HCT116 (cell line): ENCODE results near the gene UBQLN1. TPM values are rescaled to one million over a fixed set of nuclear protein-coding genes. Genes with fewer than 3 reads are reported as not detected.

Experiments used
- ATAC-seq: fragments of 200-7000 bp; cut with Tn5 transposase; 2 replicates; pipeline ENCODE4 v1.9.1; 2020; ENCODE audit warnings: mild to moderate bottlenecking, moderate library complexity
- BruUV-seq: library from RNA; stranded (reverse); fragments of 400-500 nt; replicated peaks from 2 replicates; lab custom pipeline; 2021; lab: Mats Ljungman, UMichigan
- CTCF ChIA-PET: fragments of 300-600 bp; sonication (Branson Sonifier 250); formaldehyde crosslinking; loops from one replicate; lab custom pipeline; 2021; ENCODE audit warnings: antibody characterized with exemption; lab: Charles Lee
- POLR2A ChIA-PET: fragments of 300-600, 350-600 bp; sonication (Branson Sonifier 250); formaldehyde crosslinking; loops from one replicate; lab custom pipeline; 2021; ENCODE audit warnings: antibody characterized with exemption; lab: Charles Lee
- RAD21 ChIA-PET, 2 experiments: fragments of 300-600 bp; sonication (Branson Sonifier 250); formaldehyde crosslinking; loops; one replicate each; lab custom pipeline; 2023; ENCODE audit warnings: low total read pairs in 2 of 2; ENCODE audit not compliant: uncharacterized antibody in 2 of 2, unreplicated experiment in 2 of 2, low non-redundant PET in 1 of 2; lab: Charles Lee
- DNase-seq: peaks from one replicate; pipeline ENCODE4 v3.0.0-alpha.2; 2010; ENCODE audit warnings: low read depth, low spot score
- H2AFZ ChIP-seq: fragments of 200-600 bp; shearing (Covaris generic), sonication (generic); 2 replicates; pipeline ENCODE4 v1.6.1; 2017; ENCODE audit warnings: low read depth, mixed run types, mixed read lengths, antibody characterized with exemption, low read length; ENCODE audit not compliant: poor library complexity, severe bottlenecking
- H3K27ac ChIP-seq: 2 replicates; pipeline ENCODE4 v1.5.1; 2012; ENCODE audit warnings: low read depth, low read length
- H3K27me3 ChIP-seq: fragments of 200-600 bp; sonication (generic); 2 replicates; pipeline ENCODE4 v1.6.1; 2016; ENCODE audit warnings: mixed run types, low read length, mixed read lengths; ENCODE audit not compliant: insufficient read depth
- H3K36me3 ChIP-seq, 2 experiments: fragments of 200-500 bp in 1 of 2; fragments of 200-600 bp in 1 of 2; sonication (Bioruptor generic) in 1 of 2; sonication (generic) in 1 of 2; 2 replicates each; pipeline versions ENCODE4 v1.5.1 to v1.6.1; 2014 to 2016; ENCODE audit warnings: low read length in 2 of 2, inconsistent platforms in 1 of 2, mixed read lengths in 1 of 2, mixed run types in 1 of 2; ENCODE audit not compliant: insufficient read depth in 2 of 2, control insufficient read depth in 1 of 2
- H3K4me1 ChIP-seq, 2 experiments: fragments of 200-600 bp in 1 of 2; sonication (generic) in 1 of 2; 2 replicates each; pipeline versions ENCODE4 v1.5.1 to v1.6.1; 2012 to 2017; ENCODE audit warnings: low read length in 2 of 2, inconsistent platforms in 1 of 2, mild to moderate bottlenecking in 1 of 2, mixed read lengths in 1 of 2, mixed run types in 1 of 2, moderate library complexity in 1 of 2; ENCODE audit not compliant: insufficient read depth in 2 of 2, control insufficient read depth in 1 of 2
- H3K4me2 ChIP-seq: fragments of 200-600 bp; sonication (generic); 2 replicates; pipeline ENCODE4 v1.6.1; 2017; ENCODE audit warnings: mixed run types, low read length, mixed read lengths
- H3K4me3 ChIP-seq, 2 experiments: fragments of 200-600 bp in 1 of 2; sonication (generic) in 1 of 2; replicated peaks in 1 of 2; 2 replicates each; pipeline ENCODE4 v1.5.1; 2011 to 2016; ENCODE audit warnings: low read length in 2 of 2, control low read depth in 1 of 2, low read depth in 1 of 2, mild to moderate bottlenecking in 1 of 2, mixed read lengths in 1 of 2, mixed run types in 1 of 2
- H3K79me2 ChIP-seq: fragments of 200-600 bp; sonication (generic); 2 replicates; pipeline ENCODE4 v1.6.1; 2017; ENCODE audit warnings: mild to moderate bottlenecking, mixed run types, low read length, moderate library complexity, mixed read lengths; ENCODE audit not compliant: insufficient read depth
- H3K9ac ChIP-seq: fragments of 200-600 bp; sonication (generic); 2 replicates; pipeline ENCODE4 v1.6.1; 2016; ENCODE audit warnings: low read length, mixed read lengths
- H3K9me2 ChIP-seq: fragments of 200-600 bp; sonication (generic), shearing (Covaris generic); 2 replicates; pipeline ENCODE4 v1.6.1; 2017; ENCODE audit warnings: mixed run types, mild to moderate bottlenecking, moderate library complexity; ENCODE audit not compliant: insufficient read depth
- H3K9me3 ChIP-seq, 2 experiments: fragments of 200-500 bp in 1 of 2; fragments of 200-600 bp in 1 of 2; sonication (Bioruptor generic) in 1 of 2; sonication (generic) in 1 of 2; 2 replicates each; pipeline ENCODE4 v1.6.1; 2014 to 2017; ENCODE audit warnings: low read length in 2 of 2, mixed read lengths in 2 of 2, inconsistent platforms in 1 of 2, low read depth in 1 of 2, mild to moderate bottlenecking in 1 of 2, mixed run types in 1 of 2, moderate library complexity in 1 of 2; ENCODE audit not compliant: control insufficient read depth in 1 of 2, insufficient read depth in 1 of 2
- H4K20me1 ChIP-seq: fragments of 200-600 bp; sonication (generic), shearing (Covaris generic); 2 replicates; pipeline ENCODE4 v1.6.1; 2017; ENCODE audit warnings: mixed run types, mild to moderate bottlenecking, moderate library complexity; ENCODE audit not compliant: insufficient read depth
- CBX3 ChIP-seq: IDR thresholded peaks from 2 replicates; pipeline ENCODE4 v1.6.1; 2012; ENCODE audit warnings: low read depth
- EGR1 ChIP-seq: IDR thresholded peaks from 2 replicates; pipeline ENCODE4 v1.6.1; 2012; ENCODE audit warnings: low read depth
- ELF1 ChIP-seq: IDR thresholded peaks from 2 replicates; pipeline ENCODE4 v1.6.1; 2012; ENCODE audit warnings: low read depth, borderline replicate concordance
- EZH2phosphoT487 ChIP-seq: fragments of 200-600 bp; IDR thresholded peaks from 2 replicates; pipeline ENCODE4 v1.6.1; 2018; ENCODE audit warnings: antibody characterized with exemption, borderline replicate concordance
- FOSL1 ChIP-seq: IDR thresholded peaks from 2 replicates; pipeline ENCODE4 v1.6.1; 2012; ENCODE audit warnings: low read depth
- POLR2AphosphoS5 ChIP-seq: IDR thresholded peaks from 2 replicates; pipeline ENCODE4 v1.6.1; 2011; ENCODE audit warnings: mild to moderate bottlenecking, low read depth, low read length, moderate library complexity
- RAD21 ChIP-seq: IDR thresholded peaks from 2 replicates; pipeline ENCODE4 v1.6.1; 2012; ENCODE audit warnings: low read depth, mild to moderate bottlenecking
- SP1 ChIP-seq: IDR thresholded peaks from 2 replicates; pipeline ENCODE4 v1.6.1; 2012; ENCODE audit warnings: low read depth
- SRF ChIP-seq: IDR thresholded peaks from 2 replicates; pipeline ENCODE4 v1.6.1; 2012; ENCODE audit warnings: low read depth
- TCF7L2 ChIP-seq: IDR thresholded peaks from 2 replicates; pipeline ENCODE4 v1.7.0; 2011; ENCODE audit warnings: borderline replicate concordance, inconsistent platforms; ENCODE audit not compliant: insufficient read depth, insufficient read length; ENCODE audit errors: extremely low read depth
- YY1 ChIP-seq: IDR thresholded peaks from 2 replicates; pipeline ENCODE4 v1.6.1; 2011; ENCODE audit warnings: low read length, low read depth, moderate library complexity, mild to moderate bottlenecking; ENCODE audit not compliant: insufficient replicate concordance; ENCODE audit errors: extremely low read depth
- ZNF274 ChIP-seq: fragments of 200-500 bp; sonication (Bioruptor generic); IDR thresholded peaks from 2 replicates; pipeline ENCODE4 v1.6.1; 2014; ENCODE audit warnings: mild to moderate bottlenecking, low read depth, low read length, inconsistent platforms
- intact Hi-C: fragments of 100-400 bp; cut with micrococcal nuclease; formaldehyde crosslinking; loops from 2 replicates; pipeline ENCODE4 v1.10.0; 2022
- total RNA-seq: library from RNA; stranded (reverse); gene quantifications from one replicate; pipeline ENCODE4 v1.2.1, GENCODE V29; 2021; ENCODE audit not compliant: unreplicated experiment
- TF ChIP-seq, protein P1 (sequence below): IDR thresholded peaks from 2 replicates; pipeline ENCODE4 v1.6.1; 2012; ENCODE audit warnings: low read depth
- TF ChIP-seq, protein P2 (sequence below): IDR thresholded peaks from 2 replicates; pipeline ENCODE4 v1.6.1; 2012

The UBQLN1 gene
- total RNA-seq, 1 experiment from 2014 or later = 128 TPM

DNA sequence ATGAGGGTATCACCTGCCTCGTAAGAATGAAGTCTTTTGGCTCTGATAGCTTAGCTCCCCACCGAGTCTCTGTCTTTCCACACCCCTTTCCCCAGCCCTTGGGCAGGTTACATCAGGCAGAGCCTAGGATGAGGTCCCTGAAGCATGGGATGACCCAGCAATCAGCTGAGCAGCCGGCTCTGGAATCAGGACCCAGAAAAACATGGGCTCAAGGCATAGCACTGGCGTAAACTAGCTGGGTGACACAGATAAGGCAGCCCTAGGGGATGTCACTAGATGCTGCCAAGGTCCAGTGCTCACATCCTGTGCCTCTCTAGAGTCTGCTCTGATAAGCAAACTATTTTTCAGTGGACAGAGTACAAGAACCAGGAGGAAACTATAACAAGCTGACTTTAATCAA is 58.2 kb downstream of the UBQLN1 start:
- Histone ChIP-seq H3K4me3 (no peak overlapping the region), H3K9me3 (no peaks in the 10 kb centered on the region), H3K27me3 (no peaks in the 10 kb centered on the region), H3K79me2 (no peaks in the 10 kb centered on the region; the same call in 1 of the 2 replicates), H2AFZ (no peak overlapping the region), H3K9ac (no peak overlapping the region), H3K4me1 (no peaks in the 10 kb centered on the region), H3K27ac (no peak overlapping the region), H3K36me3 (peaks cover 7 to 18% of the 10 kb centered on the region in 2 experiments), H3K4me2 (no peak overlapping the region), H3K9me2 (no peaks in the 10 kb centered on the region), H4K20me1 (0 out of 2 replicates have a peak, but pooled peaks cover 4% of the 10 kb centered on the region)
- TF ChIP-seq CBX3 (no peak), RAD21 (no peak), SP1 (no peak), TCF7L2 (no peak), EZH2phosphoT487 (no peak), ELF1 (no peak), EGR1 (no peak), SRF (no peak), ZNF274 (no peak), POLR2AphosphoS5 (no peak), FOSL1 (no peak), YY1 (no peak)
- TF ChIP-seq, protein P1, sequence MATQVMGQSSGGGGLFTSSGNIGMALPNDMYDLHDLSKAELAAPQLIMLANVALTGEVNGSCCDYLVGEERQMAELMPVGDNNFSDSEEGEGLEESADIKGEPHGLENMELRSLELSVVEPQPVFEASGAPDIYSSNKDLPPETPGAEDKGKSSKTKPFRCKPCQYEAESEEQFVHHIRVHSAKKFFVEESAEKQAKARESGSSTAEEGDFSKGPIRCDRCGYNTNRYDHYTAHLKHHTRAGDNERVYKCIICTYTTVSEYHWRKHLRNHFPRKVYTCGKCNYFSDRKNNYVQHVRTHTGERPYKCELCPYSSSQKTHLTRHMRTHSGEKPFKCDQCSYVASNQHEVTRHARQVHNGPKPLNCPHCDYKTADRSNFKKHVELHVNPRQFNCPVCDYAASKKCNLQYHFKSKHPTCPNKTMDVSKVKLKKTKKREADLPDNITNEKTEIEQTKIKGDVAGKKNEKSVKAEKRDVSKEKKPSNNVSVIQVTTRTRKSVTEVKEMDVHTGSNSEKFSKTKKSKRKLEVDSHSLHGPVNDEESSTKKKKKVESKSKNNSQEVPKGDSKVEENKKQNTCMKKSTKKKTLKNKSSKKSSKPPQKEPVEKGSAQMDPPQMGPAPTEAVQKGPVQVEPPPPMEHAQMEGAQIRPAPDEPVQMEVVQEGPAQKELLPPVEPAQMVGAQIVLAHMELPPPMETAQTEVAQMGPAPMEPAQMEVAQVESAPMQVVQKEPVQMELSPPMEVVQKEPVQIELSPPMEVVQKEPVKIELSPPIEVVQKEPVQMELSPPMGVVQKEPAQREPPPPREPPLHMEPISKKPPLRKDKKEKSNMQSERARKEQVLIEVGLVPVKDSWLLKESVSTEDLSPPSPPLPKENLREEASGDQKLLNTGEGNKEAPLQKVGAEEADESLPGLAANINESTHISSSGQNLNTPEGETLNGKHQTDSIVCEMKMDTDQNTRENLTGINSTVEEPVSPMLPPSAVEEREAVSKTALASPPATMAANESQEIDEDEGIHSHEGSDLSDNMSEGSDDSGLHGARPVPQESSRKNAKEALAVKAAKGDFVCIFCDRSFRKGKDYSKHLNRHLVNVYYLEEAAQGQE = no peak
- TF ChIP-seq, protein P2, sequence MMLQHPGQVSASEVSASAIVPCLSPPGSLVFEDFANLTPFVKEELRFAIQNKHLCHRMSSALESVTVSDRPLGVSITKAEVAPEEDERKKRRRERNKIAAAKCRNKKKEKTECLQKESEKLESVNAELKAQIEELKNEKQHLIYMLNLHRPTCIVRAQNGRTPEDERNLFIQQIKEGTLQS = no peak
- CTCF ChIA-PET = interaction anchor here (0.5 to 2.9 kb wide), 17 partner anchors 8 to 1861 kb away, joined by 3 to 20 read pairs (median 5); partner anchors contain the start of gene UBQLN1
- POLR2A ChIA-PET = no interaction called here
- DNase-seq = no peak
- ATAC-seq = peak; percentile 29
- RAD21 ChIA-PET = interaction anchor here in 1 of 2 experiments (0.8 to 1.2 kb wide), 2 partner anchors 28 to 682 kb away, joined by 4 read pairs; no protein-coding TSS in a partner anchor
- intact Hi-C loops = loop anchor here (1.0 to 2.0 kb wide), 2 partner anchors 29 to 315 kb away; no protein-coding TSS in a partner anchor
- no TSS peak for BruUV-seq
